ENCODE results near the gene SCNN1A. TPM values are rescaled to one million over a fixed set of nuclear protein-coding genes. Genes with fewer than 3 reads are reported as not detected.
A peak's percentile ranks its signal among the peaks of the same experiment; 100 is the strongest.

The SCNN1A gene
- total and polyA plus RNA-seq, 2 of the 13 experiments (the other 11 are each of a cell fraction or from before 2014, with no cell fraction given): 1.5 to 14.6 TPM

- Histone ChIP-seq H3K27ac (ENCODE audit: extremely low read length, insufficient read depth, low read length) (no peak overlapping the region), H3K4me1 (ENCODE audit: insufficient read depth, low read length) (peaks cover 31% of the 10 kb centered on the region), H3K4me3 (replicated peaks in 1 of 3; ENCODE audit: insufficient read depth in 1 of 3, low read depth in 2 of 3, low read length in 3 of 3) (no peak overlapping the region), H2AFZ (ENCODE audit: low read length) (no peak overlapping the region), H3K9ac (ENCODE audit: insufficient read depth, low read depth, low read length) (no peak overlapping the region), H3K9me3 (ENCODE audit: low read length) (no peaks in the 10 kb centered on the region), H4K20me1 (ENCODE audit: insufficient read depth, low read length) (no peaks in the 10 kb centered on the region), H3K79me2 (ENCODE audit: insufficient read depth, low read length) (no peaks in the 10 kb centered on the region), H3K4me2 (ENCODE audit: low read depth, low read length) (no peak overlapping the region), H3K36me3 (replicated peaks in 1 of 2; ENCODE audit: control insufficient read depth in 1 of 2, insufficient read depth in 2 of 2, low read length in 2 of 2) (peaks cover 4 to 47% of the 10 kb centered on the region in 2 experiments; a peak in 3 of 5 replicates), H3K27me3 (ENCODE audit: control insufficient read depth in 1 of 2, insufficient read depth in 2 of 2, low read length in 2 of 2) (no peaks in the 10 kb centered on the region)
- TF ChIP-seq PHF5A (CRISPR knock-in tag; IDR thresholded peaks at IDR 0.05; ENCODE audit: low read depth, unreplicated experiment) (no peak), ZNF556 (CRISPR knock-in tag; IDR thresholded peaks at IDR 0.05; ENCODE audit: borderline replicate concordance) (no peak), ZBTB34 (CRISPR knock-in tag; IDR thresholded peaks at IDR 0.05) (no peak), ZNF567 (CRISPR knock-in tag; IDR thresholded peaks at IDR 0.05; ENCODE audit: borderline replicate concordance) (no peak), ZHX1 (CRISPR knock-in tag; IDR thresholded peaks at IDR 0.05; ENCODE audit: low read depth) (no peak), ARNTL (CRISPR knock-in tag; IDR thresholded peaks at IDR 0.05) (no peak), SAP130 (CRISPR knock-in tag; IDR thresholded peaks at IDR 0.05; ENCODE audit: low read depth) (no peak), RFX3 (CRISPR knock-in tag; IDR thresholded peaks at IDR 0.05) (no peak)
- intact Hi-C loops (cut with micrococcal nuclease; ENCODE audit: unreplicated experiment): no loop called here
- POLR2A ChIA-PET: interaction anchor here (0.9 to 4.4 kb wide), 4 partner anchors 9 to 64 kb away, joined by 3 to 62 read pairs (median 6); partner anchors contain the start of genes LTBR and PLEKHG6
- CTCF ChIA-PET (ENCODE audit: low intra/inter-chr PET ratio, low total read pairs): no interaction called here
- in situ Hi-C loops (cut with HindIII; ENCODE audit: extremely low pct_ligation_motif_present, low pct_unique_long_range_greater_than_20kb): no loop called here
- BruUV-seq (replicated peaks): TSS peak; percentile 19
- FAIRE-seq: no peak
- 94% methylated on average over 4 of the region's 4 CpGs for WGBS (ENCODE audit: low lambda C conversion rate)
- no peak for DNase-seq (ENCODE audit: low spot score)
- ATAC-seq: no peak
These were observed 55.9 kb downstream of the SCNN1A start for GRCh38 chr12:6319446-6319845.

All from HepG2 (cell line).